ENCODE results near the gene ATG4D.

The ATG4D gene

GRCh38 chr19:10600149-10600548 is 56.4 kb downstream of the ATG4D start:
- H3K4me1 Mint-ChIP-seq (ENCODE audit: low read depth): peaks cover 31% of the 10 kb centered on the region
- H3K4me3 Mint-ChIP-seq: no peak overlapping the region
- H3K9me3 Mint-ChIP-seq: no peaks in the 10 kb centered on the region

GRCh38 chr19:10601999-10602329 is 58.3 kb downstream of the ATG4D start:
- peaks cover 6% of the 10 kb centered on the region for H3K36me3 Mint-ChIP-seq (ENCODE audit: low read depth)
- H3K9me3 Mint-ChIP-seq: no peaks in the 10 kb centered on the region
- H3K27ac Mint-ChIP-seq: peak overlapping the region; percentile 68
- peaks cover 18% of the 10 kb centered on the region for H3K4me1 Mint-ChIP-seq (ENCODE audit: low read depth)
- H3K27me3 Mint-ChIP-seq (ENCODE audit: low read depth): peaks cover under 1% of the 10 kb centered on the region
- H3K4me3 Mint-ChIP-seq: peak overlapping the region; percentile 80

More at GRCh38 chr19:10600149-10600548, 56.4 kb downstream of the ATG4D start:
- H3K27me3 Mint-ChIP-seq (ENCODE audit: low read depth): peaks cover 3% of the 10 kb centered on the region
- peaks cover 6% of the 10 kb centered on the region for H3K36me3 Mint-ChIP-seq (ENCODE audit: low read depth)
- H3K27ac Mint-ChIP-seq: no peak overlapping the region

GRCh38 chr19:10602330-10603083 is 58.8 kb downstream of the ATG4D start:
- Mint-ChIP-seq H3K9me3 (no peaks in the 10 kb centered on the region), H3K4me3 (peak overlapping the region; percentile 99), H3K36me3 (ENCODE audit: low read depth) (peaks cover 6% of the 10 kb centered on the region), H3K4me1 (ENCODE audit: low read depth) (peaks cover 19% of the 10 kb centered on the region), H3K27me3 (ENCODE audit: low read depth) (no peaks in the 10 kb centered on the region), H3K27ac (peak overlapping the region; percentile 100)
